OCI-LY3 (cell line): Measurements from ENCODE around the gene YTHDF2.

Source experiments
- H2AFZ ChIP-seq: fragments of 200-600, 300-600 bp; shearing (Covaris generic); 2 replicates; pipeline ENCODE4 v1.6.0; 2014; ENCODE audit warnings: antibody characterized with exemption, low read depth, low read length
- H3K27ac ChIP-seq: fragments of 200-600, 300-600 bp; sonication (generic); 2 replicates; pipeline ENCODE4 v1.5.1; 2014; ENCODE audit warnings: mild to moderate bottlenecking, low read length, moderate library complexity, mixed read lengths
- H3K27me3 ChIP-seq: fragments of 200-600, 300-600 bp; sonication (generic); 2 replicates; pipeline ENCODE4 v1.6.1; 2014; ENCODE audit warnings: low read depth, low read length, mixed read lengths
- H3K36me3 ChIP-seq: fragments of 200-600, 300-600 bp; sonication (generic); replicated peaks from 2 replicates; pipeline ENCODE3; 2014; ENCODE audit warnings: low read depth, low read length, mixed read lengths
- H3K4me1 ChIP-seq: fragments of 300-600, 200-600 bp; sonication (generic); 2 replicates; pipeline ENCODE4 v1.6.1; 2014; ENCODE audit warnings: low read length, mixed read lengths
- H3K4me2 ChIP-seq: fragments of 200-600, 300-600 bp; sonication (generic); 2 replicates; pipeline ENCODE4 v1.6.1; 2014; ENCODE audit warnings: low read length, mixed read lengths
- H3K4me3 ChIP-seq: fragments of 300-600, 200-600 bp; sonication (generic); 2 replicates; pipeline ENCODE4 v1.5.1; 2014; ENCODE audit warnings: antibody characterized with exemption, mild to moderate bottlenecking, low read length, moderate library complexity
- H3K79me2 ChIP-seq: fragments of 300-600, 200-600 bp; shearing (Covaris generic); 2 replicates; pipeline ENCODE4 v1.6.1; 2014; ENCODE audit warnings: mild to moderate bottlenecking, low read length, mixed read lengths
- H3K9ac ChIP-seq: fragments of 300-600, 200-600 bp; shearing (Covaris generic); 2 replicates; pipeline ENCODE4 v1.6.0; 2014; ENCODE audit warnings: mild to moderate bottlenecking, low read length, moderate library complexity
- H3K9me3 ChIP-seq: fragments of 200-600, 300-600 bp; shearing (Covaris generic); 2 replicates; pipeline ENCODE4 v1.6.1; 2014; ENCODE audit warnings: low read length, mixed read lengths; ENCODE audit not compliant: insufficient read depth
- H4K20me1 ChIP-seq: fragments of 200-600, 300-600 bp; sonication (generic); 2 replicates; pipeline ENCODE4 v1.6.1; 2016; ENCODE audit warnings: low read length, mixed read lengths; ENCODE audit not compliant: insufficient read depth
- EZH2phosphoT487 ChIP-seq: fragments of 200-600 bp; shearing (Covaris generic); IDR thresholded peaks from 2 replicates; pipeline ENCODE4 v1.6.1; 2018; ENCODE audit warnings: antibody characterized with exemption, mixed run types, low read depth
- TF ChIP-seq, protein P1 (sequence below): fragments of 200-600, 300-600 bp; sonication (generic); IDR thresholded peaks from 2 replicates; pipeline ENCODE4 v1.5.1; 2014; ENCODE audit warnings: antibody characterized with exemption, low read length, low read depth

Gene YTHDF2

DNA sequence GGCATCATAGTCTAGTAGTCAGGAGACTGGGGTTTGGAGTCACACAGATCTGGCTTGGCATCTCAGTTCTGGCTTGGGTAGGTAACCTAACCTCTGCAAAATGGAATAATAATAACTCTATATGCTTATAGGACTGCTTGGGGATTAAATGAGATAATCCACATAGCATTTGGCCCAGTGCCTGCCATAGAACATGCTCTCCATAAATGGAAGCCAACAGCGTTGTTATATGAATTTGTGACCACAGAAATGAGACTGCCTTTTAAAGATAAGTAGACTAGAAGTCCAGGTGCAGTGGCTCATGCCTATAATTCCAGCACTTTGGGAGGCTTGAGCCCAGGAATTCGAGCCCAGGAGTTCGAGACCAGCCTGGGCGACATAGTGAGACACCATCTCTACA, 71.2 kb downstream of the YTHDF2 start:
- Histone ChIP-seq H3K9ac (no peak overlapping the region), H3K27ac (no peak overlapping the region), H3K4me2 (no peak overlapping the region), H4K20me1 (no peaks in the 10 kb centered on the region), H3K9me3 (no peaks in the 10 kb centered on the region), H2AFZ (no peak overlapping the region), H3K79me2 (no peaks in the 10 kb centered on the region), H3K27me3 (no peaks in the 10 kb centered on the region), H3K36me3 (no peaks in the 10 kb centered on the region), H3K4me1 (no peaks in the 10 kb centered on the region), H3K4me3 (no peak overlapping the region)
- TF ChIP-seq EZH2phosphoT487, result no peak
- TF ChIP-seq, protein P1, sequence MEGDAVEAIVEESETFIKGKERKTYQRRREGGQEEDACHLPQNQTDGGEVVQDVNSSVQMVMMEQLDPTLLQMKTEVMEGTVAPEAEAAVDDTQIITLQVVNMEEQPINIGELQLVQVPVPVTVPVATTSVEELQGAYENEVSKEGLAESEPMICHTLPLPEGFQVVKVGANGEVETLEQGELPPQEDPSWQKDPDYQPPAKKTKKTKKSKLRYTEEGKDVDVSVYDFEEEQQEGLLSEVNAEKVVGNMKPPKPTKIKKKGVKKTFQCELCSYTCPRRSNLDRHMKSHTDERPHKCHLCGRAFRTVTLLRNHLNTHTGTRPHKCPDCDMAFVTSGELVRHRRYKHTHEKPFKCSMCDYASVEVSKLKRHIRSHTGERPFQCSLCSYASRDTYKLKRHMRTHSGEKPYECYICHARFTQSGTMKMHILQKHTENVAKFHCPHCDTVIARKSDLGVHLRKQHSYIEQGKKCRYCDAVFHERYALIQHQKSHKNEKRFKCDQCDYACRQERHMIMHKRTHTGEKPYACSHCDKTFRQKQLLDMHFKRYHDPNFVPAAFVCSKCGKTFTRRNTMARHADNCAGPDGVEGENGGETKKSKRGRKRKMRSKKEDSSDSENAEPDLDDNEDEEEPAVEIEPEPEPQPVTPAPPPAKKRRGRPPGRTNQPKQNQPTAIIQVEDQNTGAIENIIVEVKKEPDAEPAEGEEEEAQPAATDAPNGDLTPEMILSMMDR, result no peak

DNA sequence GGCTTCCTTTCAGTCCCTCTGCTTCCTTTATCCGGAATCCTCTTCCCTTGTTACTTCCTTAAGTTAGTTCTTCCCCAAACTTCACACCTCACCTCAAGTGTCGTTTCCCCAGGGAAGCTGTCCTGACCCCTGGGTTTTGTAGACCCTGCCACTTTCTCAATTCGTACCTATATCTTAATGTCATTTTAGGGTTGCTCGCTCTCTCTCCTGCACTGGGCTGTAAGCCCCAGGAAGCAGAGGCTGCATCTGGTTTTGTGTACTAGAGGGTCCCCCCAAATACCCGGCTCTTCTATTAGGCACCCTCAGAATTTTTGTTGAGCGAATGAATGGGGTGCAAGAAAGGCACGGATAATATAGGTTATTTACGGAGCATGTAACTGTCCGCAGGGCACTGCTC, 74.6 kb downstream of the YTHDF2 start:
- Histone ChIP-seq H3K27me3 (no peaks in the 10 kb centered on the region), H3K4me2 (no peak overlapping the region), H3K4me3 (no peak overlapping the region), H3K36me3 (no peaks in the 10 kb centered on the region), H3K27ac (no peak overlapping the region), H3K79me2 (no peaks in the 10 kb centered on the region), H3K4me1 (no peaks in the 10 kb centered on the region), H2AFZ (no peak overlapping the region), H3K9me3 (no peaks in the 10 kb centered on the region), H4K20me1 (no peaks in the 10 kb centered on the region), H3K9ac (no peak overlapping the region)
- TF ChIP-seq, protein P1, result no peak
- TF ChIP-seq EZH2phosphoT487, result no peak

DNA sequence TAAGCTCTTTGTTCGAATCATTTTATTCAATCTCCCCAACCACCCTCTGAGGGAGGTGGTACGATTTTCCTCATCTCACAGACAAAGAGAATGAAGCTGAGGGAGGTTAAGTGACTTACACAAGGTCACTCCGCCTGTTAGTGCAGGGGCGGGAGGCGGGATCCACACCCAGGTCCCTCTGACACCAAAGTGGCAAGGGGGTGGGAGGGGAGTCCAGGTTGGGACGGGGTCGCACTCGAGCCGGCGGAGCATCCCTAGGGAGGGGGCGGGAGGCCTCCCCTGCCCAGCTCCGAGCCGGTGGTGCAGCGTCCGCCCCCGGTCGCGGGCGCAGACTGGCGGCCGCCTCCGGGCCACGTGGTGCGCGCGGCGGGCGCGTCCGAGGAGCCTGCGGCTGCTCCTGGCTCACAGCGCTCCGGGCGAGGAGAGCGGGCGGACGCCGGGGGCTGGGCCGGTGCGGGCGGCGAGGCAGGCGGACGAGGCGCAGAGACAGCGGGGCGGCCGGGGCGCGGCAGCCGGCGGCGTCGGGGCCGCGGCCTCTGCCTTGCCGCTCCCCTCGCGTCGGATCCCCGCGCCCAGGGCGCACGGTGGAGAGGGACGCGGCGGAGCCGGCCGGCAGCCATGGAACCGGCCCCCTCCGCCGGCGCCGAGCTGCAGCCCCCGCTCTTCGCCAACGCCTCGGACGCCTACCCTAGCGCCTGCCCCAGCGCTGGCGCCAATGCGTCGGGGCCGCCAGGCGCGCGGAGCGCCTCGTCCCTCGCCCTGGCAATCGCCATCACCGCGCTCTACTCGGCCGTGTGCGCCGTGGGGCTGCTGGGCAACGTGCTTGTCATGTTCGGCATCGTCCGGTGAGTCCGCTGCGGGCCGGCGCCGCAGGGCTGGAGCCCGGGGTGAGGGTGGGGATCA, 75.3 kb downstream of the YTHDF2 start, which contains the start of gene OPRD1:
Gene OPRD1, plus strand, starts transcription at position 405 of the 903 bp plus-strand sequence. Its CDS starts 214 bp downstream, at position 619.
- Histone ChIP-seq H2AFZ (no peak within 1 kb of the TSS), H3K4me1 (no peaks in the 10 kb centered on the region), H3K9me3 (no peaks in the 10 kb centered on the region), H3K36me3 (no peaks in the 10 kb centered on the region), H3K4me3 (no peak within 1 kb of the TSS), H3K9ac (no peak within 1 kb of the TSS), H4K20me1 (no peaks in the 10 kb centered on the region), H3K4me2 (no peak within 1 kb of the TSS), H3K79me2 (no peaks in the 10 kb centered on the region), H3K27me3 (no peaks in the 10 kb centered on the region), H3K27ac (no peak within 1 kb of the TSS)
- TF ChIP-seq EZH2phosphoT487, result no peak
- TF ChIP-seq, protein P1, result no peak

DNA sequence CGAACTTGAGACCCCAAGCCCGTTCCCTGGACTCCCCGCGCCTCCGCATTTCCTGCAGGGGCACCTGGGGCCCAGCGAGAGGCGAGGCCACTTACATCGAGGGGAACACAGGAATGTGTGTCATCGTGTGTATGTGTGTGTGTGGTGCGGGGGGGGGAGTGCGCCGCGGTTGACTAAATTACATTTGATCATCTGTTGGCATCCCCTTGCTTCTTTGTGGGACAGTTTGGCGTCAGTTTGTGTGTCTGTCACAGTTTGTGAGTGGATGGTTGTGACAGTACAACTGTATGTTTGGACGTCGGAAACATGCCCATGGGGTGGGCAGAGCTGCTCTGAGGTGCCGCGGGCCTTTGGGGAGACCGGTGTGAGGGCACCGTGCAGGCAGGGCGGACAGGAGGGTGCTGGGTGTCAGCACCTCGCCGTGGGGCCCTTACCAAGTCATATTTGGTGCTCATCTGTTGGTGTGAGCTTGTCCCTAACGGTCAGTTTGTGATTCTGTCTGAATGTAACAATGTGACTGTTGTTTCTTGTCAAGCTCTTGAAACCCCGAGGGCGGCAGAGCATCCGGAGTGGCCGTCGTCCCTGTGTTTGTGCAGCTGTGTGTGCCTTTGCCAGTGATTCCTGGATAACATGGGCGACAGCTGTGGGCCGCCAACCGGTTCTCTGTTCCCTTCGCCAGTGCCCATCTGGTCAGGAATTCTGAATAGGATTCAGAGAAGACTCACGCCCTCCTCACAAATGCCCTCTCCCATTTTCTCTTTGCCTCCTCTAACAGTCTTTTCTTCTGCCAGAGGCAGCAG, 76.1 kb downstream of the YTHDF2 start:
- H3K79me2 ChIP-seq, result no peaks in the 10 kb centered on the region
- H3K36me3 ChIP-seq, result no peaks in the 10 kb centered on the region
- H3K27me3 ChIP-seq, result no peaks in the 10 kb centered on the region
- H3K4me3 ChIP-seq, result no peak overlapping the region
- H2AFZ ChIP-seq, result no peak overlapping the region
- H3K9ac ChIP-seq, result no peak overlapping the region
- no peak overlapping the region for H3K27ac ChIP-seq
- H3K9me3 ChIP-seq, result no peaks in the 10 kb centered on the region
- H3K4me2 ChIP-seq, result no peak overlapping the region
- TF ChIP-seq, protein P1, result no peak
- no peak for TF ChIP-seq EZH2phosphoT487
- no peaks in the 10 kb centered on the region for H4K20me1 ChIP-seq
- H3K4me1 ChIP-seq, result no peaks in the 10 kb centered on the region
